ENCODE results near the gene AGXT2. TPM values are rescaled to one million over a fixed set of nuclear protein-coding genes. Genes with fewer than 3 reads are reported as not detected.

Gene AGXT2
- total and polyA plus RNA-seq, 4 donors: 49.4 to 67.9 (median 50.6) TPM

- Histone ChIP-seq H3K27ac (ENCODE audit: low read depth in 1 of 2, low read length in 2 of 2) (no peak overlapping the region), H3K9me3 (ENCODE audit: control insufficient read depth in 4 of 4, low read length in 3 of 4) (no peaks in the 10 kb centered on the region), H3K27me3 (ENCODE audit: control insufficient read depth in 4 of 4, insufficient read depth in 4 of 4, low read length in 3 of 4) (no peaks in the 10 kb centered on the region), H3K4me1 (ENCODE audit: control insufficient read depth in 4 of 4, insufficient read depth in 4 of 4, low read length in 3 of 4) (peaks cover 2 to 21% (median 9%) of the 10 kb centered on the region in 4 donors), H3K9ac (ENCODE audit: low read depth in 1 of 2, low read length in 2 of 2) (no peak overlapping the region), H3K4me3 (ENCODE audit: low read depth in 1 of 3, low read length in 3 of 3) (no peak overlapping the region), H3K36me3 (ENCODE audit: control insufficient read depth in 4 of 4, insufficient read depth in 3 of 4, low read depth in 1 of 4, low read length in 3 of 4) (peaks cover 0 to 22% (median 12%) of the 10 kb centered on the region in 4 donors)
- no peak for DNase-seq (ENCODE audit: low spot score)
- TF ChIP-seq JUND (IDR thresholded peaks at IDR 0.05) (no peak), TAF1 (conservative IDR thresholded peaks at IDR 0.05) (no peak), YY1 (IDR thresholded peaks at IDR 0.05) (no peak), HNF4A (conservative IDR thresholded peaks at IDR 0.05) (no peak), NR2F2 (IDR thresholded peaks at IDR 0.05) (no peak), GABPA (IDR thresholded peaks at IDR 0.05 in 1 of 2, conservative IDR thresholded peaks at IDR 0.05 in 1 of 2) (no peak), MAX (IDR thresholded peaks at IDR 0.05) (no peak), HNF4G (IDR thresholded peaks at IDR 0.05) (no peak), CTCF (IDR thresholded peaks at IDR 0.05; ENCODE audit: low read depth, low read length, missing input control) (no peak), RAD21 (IDR thresholded peaks at IDR 0.05) (no peak)
- 69% methylated on average over 3 of the region's 3 CpGs for WGBS
Observed at GRCh38 chr5:35041261-35041660, 6.5 kb downstream of the AGXT2 start.

- Histone ChIP-seq H3K27me3 (ENCODE audit: control insufficient read depth in 4 of 4, insufficient read depth in 4 of 4, low read length in 3 of 4) (no peaks in the 10 kb centered on the region), H3K4me3 (ENCODE audit: low read depth in 1 of 3, low read length in 3 of 3) (no peak overlapping the region), H3K36me3 (ENCODE audit: control insufficient read depth in 4 of 4, insufficient read depth in 3 of 4, low read depth in 1 of 4, low read length in 3 of 4) (peaks cover 0 to 39% (median 13%) of the 10 kb centered on the region in 4 donors), H3K4me1 (ENCODE audit: control insufficient read depth in 4 of 4, insufficient read depth in 4 of 4, low read length in 3 of 4) (peaks cover 0 to 5% (median 1%) of the 10 kb centered on the region in 4 donors), H3K27ac (ENCODE audit: low read depth in 1 of 2, low read length in 2 of 2) (no peak overlapping the region), H3K9ac (ENCODE audit: low read depth in 1 of 2, low read length in 2 of 2) (no peak overlapping the region), H3K9me3 (ENCODE audit: control insufficient read depth in 4 of 4, low read length in 3 of 4) (no peaks in the 10 kb centered on the region)
- TF ChIP-seq HNF4A (conservative IDR thresholded peaks at IDR 0.05) (no peak), SP1 (IDR thresholded peaks at IDR 0.05) (no peak), MAX (IDR thresholded peaks at IDR 0.05) (no peak), FOXA2 (IDR thresholded peaks at IDR 0.05) (no peak), HNF4G (IDR thresholded peaks at IDR 0.05) (no peak), CTCF (IDR thresholded peaks at IDR 0.05; ENCODE audit: low read depth, low read length, missing input control) (no peak), EGR1 (IDR thresholded peaks at IDR 0.05; ENCODE audit: low read depth in 2 of 2) (no peak), ATF3 (IDR thresholded peaks at IDR 0.05) (no peak), GABPA (IDR thresholded peaks at IDR 0.05 in 1 of 2, conservative IDR thresholded peaks at IDR 0.05 in 1 of 2) (no peak), JUND (IDR thresholded peaks at IDR 0.05) (no peak), YY1 (IDR thresholded peaks at IDR 0.05) (no peak), RAD21 (IDR thresholded peaks at IDR 0.05) (no peak), FOXA1 (IDR thresholded peaks at IDR 0.05) (no peak), RXRA (IDR thresholded peaks at IDR 0.05) (no peak), REST (IDR thresholded peaks at IDR 0.05) (no peak)
- 91% methylated on average over 2 of the region's 2 CpGs for WGBS
- DNase-seq (ENCODE audit: low spot score): no peak
Observed at GRCh38 chr5:35038891-35039290, 8.9 kb downstream of the AGXT2 start.
